Measurements from ENCODE around the gene CDK14.
A peak's percentile ranks its signal among the peaks of the same experiment; 100 is the strongest.
"Not testable (repeated sequence)": the region's sequence is repeated elsewhere in the genome, so short reads cannot be mapped to it uniquely, and the experiment has no call there.

The CDK14 gene

GRCh38 chr7:90597563-90598253 is 1.6 kb downstream of the CDK14 start:
- DNase-seq = no peak

GRCh38 chr7:90599038-90599437 is 2.9 kb downstream of the CDK14 start:
- no peak for DNase-seq

GRCh38 chr7:90599892-90600555 is 3.9 kb downstream of the CDK14 start:
- no peak for DNase-seq

GRCh38 chr7:90602303-90602702 is 6.2 kb downstream of the CDK14 start:
- no peak for DNase-seq

- no peak for DNase-seq
Measured at GRCh38 chr7:90603346-90603745, 7.2 kb downstream of the CDK14 start.

- no peak for DNase-seq
Measured at GRCh38 chr7:90604383-90604782, 8.3 kb downstream of the CDK14 start.

- no peak for DNase-seq
Measured at GRCh38 chr7:90605055-90605454, 8.9 kb downstream of the CDK14 start.

GRCh38 chr7:90607196-90607595 is 11.1 kb downstream of the CDK14 start:
- DNase-seq = no peak

GRCh38 chr7:90610105-90610504 is 14.0 kb downstream of the CDK14 start:
- no peak for DNase-seq

- no peak for DNase-seq
Measured at GRCh38 chr7:90611115-90611514, 15.0 kb downstream of the CDK14 start.

- DNase-seq = peak; percentile 10
Measured at GRCh38 chr7:90613088-90613498, 17.0 kb downstream of the CDK14 start.

- no peak for DNase-seq
Measured at GRCh38 chr7:90617442-90617841, 21.3 kb downstream of the CDK14 start.

- DNase-seq = no peak
Measured at GRCh38 chr7:90618876-90619275, 22.8 kb downstream of the CDK14 start.

GRCh38 chr7:90621125-90621746 is 25.1 kb downstream of the CDK14 start:
- no peak for DNase-seq

GRCh38 chr7:90621747-90622140 is 25.6 kb downstream of the CDK14 start:
- no peak for DNase-seq

GRCh38 chr7:90622670-90623069 is 26.5 kb downstream of the CDK14 start:
- no peak for DNase-seq

GRCh38 chr7:90624225-90624911 is 28.2 kb downstream of the CDK14 start:
- DNase-seq = no peak

GRCh38 chr7:90625051-90625450 is 28.9 kb downstream of the CDK14 start:
- no peak for DNase-seq

- no peak for DNase-seq
Measured at GRCh38 chr7:90625562-90625961, 29.4 kb downstream of the CDK14 start.

GRCh38 chr7:90626013-90626412 is 29.9 kb downstream of the CDK14 start:
- no peak for DNase-seq

- DNase-seq = peak; percentile 39
Measured at GRCh38 chr7:90629297-90629918, 33.3 kb downstream of the CDK14 start.

- DNase-seq = no peak
Measured at GRCh38 chr7:90631502-90631901, 35.4 kb downstream of the CDK14 start.

GRCh38 chr7:90639683-90640082 is 43.6 kb downstream of the CDK14 start:
- DNase-seq = not testable (repeated sequence)

Data from activated CD4-positive, alpha-beta T cell treated with anti-CD3 and anti-CD28 coated beads, Interleukin-2, Interleukin-6, amounts not matched to agents 100 ng/mL and 50 ng/mL, durations not matched to agents 16 hours and 8 hours (primary cell).